ENCODE results near the gene ZDHHC11.

DNA sequence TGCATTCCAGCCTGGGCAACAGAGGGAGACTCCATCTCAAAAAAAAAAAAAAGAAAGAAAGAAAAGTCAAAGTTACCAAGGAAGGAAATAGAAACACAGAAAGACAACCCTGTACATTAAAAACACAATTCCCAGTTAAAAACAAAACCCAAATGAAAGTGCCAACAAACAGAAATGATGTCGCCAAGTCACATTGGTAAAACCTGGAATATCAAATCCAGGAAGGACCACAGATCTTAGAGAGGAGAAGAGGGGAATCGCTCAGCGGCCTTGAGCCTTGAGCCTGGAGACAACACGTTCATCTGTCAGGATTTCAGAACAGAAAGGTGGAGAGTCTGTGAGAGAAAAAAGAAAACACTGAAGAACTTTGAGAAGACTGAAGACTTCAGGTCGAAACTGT is 1.2 kb upstream of the ZDHHC11 start:
- TF ChIP-seq, protein P1, sequence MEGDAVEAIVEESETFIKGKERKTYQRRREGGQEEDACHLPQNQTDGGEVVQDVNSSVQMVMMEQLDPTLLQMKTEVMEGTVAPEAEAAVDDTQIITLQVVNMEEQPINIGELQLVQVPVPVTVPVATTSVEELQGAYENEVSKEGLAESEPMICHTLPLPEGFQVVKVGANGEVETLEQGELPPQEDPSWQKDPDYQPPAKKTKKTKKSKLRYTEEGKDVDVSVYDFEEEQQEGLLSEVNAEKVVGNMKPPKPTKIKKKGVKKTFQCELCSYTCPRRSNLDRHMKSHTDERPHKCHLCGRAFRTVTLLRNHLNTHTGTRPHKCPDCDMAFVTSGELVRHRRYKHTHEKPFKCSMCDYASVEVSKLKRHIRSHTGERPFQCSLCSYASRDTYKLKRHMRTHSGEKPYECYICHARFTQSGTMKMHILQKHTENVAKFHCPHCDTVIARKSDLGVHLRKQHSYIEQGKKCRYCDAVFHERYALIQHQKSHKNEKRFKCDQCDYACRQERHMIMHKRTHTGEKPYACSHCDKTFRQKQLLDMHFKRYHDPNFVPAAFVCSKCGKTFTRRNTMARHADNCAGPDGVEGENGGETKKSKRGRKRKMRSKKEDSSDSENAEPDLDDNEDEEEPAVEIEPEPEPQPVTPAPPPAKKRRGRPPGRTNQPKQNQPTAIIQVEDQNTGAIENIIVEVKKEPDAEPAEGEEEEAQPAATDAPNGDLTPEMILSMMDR (IDR thresholded peaks at IDR 0.05), result no peak
- no peak for TF ChIP-seq POLR2AphosphoS5 (IDR thresholded peaks at IDR 0.05)

Data from upper lobe of left lung (tissue), 4 donors.